ENCODE measurements around the gene TTC39A. TPM values are rescaled to one million over a fixed set of nuclear protein-coding genes. Genes with fewer than 3 reads are reported as not detected.

The TTC39A gene
- total RNA-seq, 1 donor from 2014 or later: 26.0 TPM

GRCh38 chr1:51329443-51330325 lies 678 bp downstream of the TTC39A start:
- H3K36me3 Mint-ChIP-seq (ENCODE audit: insufficient read depth): no peaks in the 10 kb centered on the region
- TF ChIP-seq, protein P1, sequence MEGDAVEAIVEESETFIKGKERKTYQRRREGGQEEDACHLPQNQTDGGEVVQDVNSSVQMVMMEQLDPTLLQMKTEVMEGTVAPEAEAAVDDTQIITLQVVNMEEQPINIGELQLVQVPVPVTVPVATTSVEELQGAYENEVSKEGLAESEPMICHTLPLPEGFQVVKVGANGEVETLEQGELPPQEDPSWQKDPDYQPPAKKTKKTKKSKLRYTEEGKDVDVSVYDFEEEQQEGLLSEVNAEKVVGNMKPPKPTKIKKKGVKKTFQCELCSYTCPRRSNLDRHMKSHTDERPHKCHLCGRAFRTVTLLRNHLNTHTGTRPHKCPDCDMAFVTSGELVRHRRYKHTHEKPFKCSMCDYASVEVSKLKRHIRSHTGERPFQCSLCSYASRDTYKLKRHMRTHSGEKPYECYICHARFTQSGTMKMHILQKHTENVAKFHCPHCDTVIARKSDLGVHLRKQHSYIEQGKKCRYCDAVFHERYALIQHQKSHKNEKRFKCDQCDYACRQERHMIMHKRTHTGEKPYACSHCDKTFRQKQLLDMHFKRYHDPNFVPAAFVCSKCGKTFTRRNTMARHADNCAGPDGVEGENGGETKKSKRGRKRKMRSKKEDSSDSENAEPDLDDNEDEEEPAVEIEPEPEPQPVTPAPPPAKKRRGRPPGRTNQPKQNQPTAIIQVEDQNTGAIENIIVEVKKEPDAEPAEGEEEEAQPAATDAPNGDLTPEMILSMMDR (IDR thresholded peaks at IDR 0.05; ENCODE audit: unreplicated experiment): no peak
- no peaks in the 10 kb centered on the region for H3K9me3 Mint-ChIP-seq (ENCODE audit: low read depth)
- peaks cover 23% of the 10 kb centered on the region for H3K4me1 Mint-ChIP-seq (ENCODE audit: low read depth)
- H3K27ac Mint-ChIP-seq: peak overlapping the region; percentile 78
- H3K27me3 Mint-ChIP-seq: peaks cover 9% of the 10 kb centered on the region
- no peak for DNase-seq (ENCODE audit: low spot score, unreplicated experiment)
- H3K4me3 Mint-ChIP-seq (ENCODE audit: low read depth): peak overlapping the region; percentile 68

GRCh38 chr1:51328926-51329325 lies 1.4 kb downstream of the TTC39A start:
- Mint-ChIP-seq H3K4me3 (ENCODE audit: low read depth) (peak overlapping the region; percentile 68), H3K9me3 (ENCODE audit: low read depth) (no peaks in the 10 kb centered on the region), H3K4me1 (ENCODE audit: low read depth) (peaks cover 23% of the 10 kb centered on the region), H3K27me3 (peaks cover 9% of the 10 kb centered on the region), H3K27ac (peak overlapping the region; percentile 78), H3K36me3 (ENCODE audit: insufficient read depth) (no peaks in the 10 kb centered on the region)
- DNase-seq (ENCODE audit: low spot score, unreplicated experiment): no peak
- TF ChIP-seq, protein P1 (IDR thresholded peaks at IDR 0.05; ENCODE audit: unreplicated experiment): no peak

DNA sequence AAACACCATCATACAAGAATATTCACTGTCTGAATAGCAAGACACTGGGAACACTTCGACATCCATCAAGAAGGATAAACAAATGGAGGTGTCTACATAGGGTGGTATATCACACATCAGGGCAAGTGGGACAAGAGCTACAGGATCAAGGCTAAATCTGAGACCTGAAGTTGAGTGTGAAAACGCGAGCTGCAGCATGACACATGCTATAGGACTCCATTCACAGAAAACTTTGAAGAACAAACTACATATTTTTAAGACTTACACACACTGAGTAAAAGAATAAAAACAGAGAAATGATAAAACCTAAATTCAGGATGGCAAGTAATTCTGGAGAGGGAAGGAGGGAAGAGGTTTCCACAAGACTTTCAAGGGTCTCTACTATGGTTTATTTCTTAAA lies 2.1 kb downstream of the TTC39A start:
- Mint-ChIP-seq H3K27me3 (peaks cover 9% of the 10 kb centered on the region), H3K4me1 (ENCODE audit: low read depth) (peaks cover 23% of the 10 kb centered on the region), H3K27ac (no peak overlapping the region), H3K4me3 (ENCODE audit: low read depth) (no peak overlapping the region), H3K36me3 (ENCODE audit: insufficient read depth) (no peaks in the 10 kb centered on the region), H3K9me3 (ENCODE audit: low read depth) (no peaks in the 10 kb centered on the region)
- no peak for DNase-seq (ENCODE audit: low spot score, unreplicated experiment)
- TF ChIP-seq, protein P1 (IDR thresholded peaks at IDR 0.05; ENCODE audit: unreplicated experiment): no peak

DNA sequence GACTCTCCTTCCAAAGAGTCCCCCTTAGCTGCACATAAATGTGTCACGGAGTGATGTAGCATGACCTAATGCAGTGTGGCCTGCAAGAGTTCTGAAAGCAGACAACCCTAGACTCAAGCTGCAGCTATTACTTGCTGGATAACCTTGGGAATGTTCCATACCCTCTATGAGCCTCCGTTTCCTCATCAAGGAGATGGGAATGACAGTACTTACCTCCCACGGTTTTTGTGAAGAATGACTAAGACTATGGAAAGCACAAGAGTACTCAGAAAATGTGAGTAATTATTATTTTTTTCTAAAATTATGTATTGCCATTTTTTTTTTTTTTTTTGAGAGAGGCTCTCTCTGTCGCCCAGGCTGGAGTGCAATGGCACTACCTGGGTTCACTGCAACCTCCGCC lies 3.0 kb downstream of the TTC39A start:
- Mint-ChIP-seq H3K4me1 (ENCODE audit: low read depth) (peaks cover 23% of the 10 kb centered on the region), H3K4me3 (ENCODE audit: low read depth) (no peak overlapping the region), H3K36me3 (ENCODE audit: insufficient read depth) (no peaks in the 10 kb centered on the region), H3K9me3 (ENCODE audit: low read depth) (no peaks in the 10 kb centered on the region), H3K27ac (no peak overlapping the region), H3K27me3 (peaks cover 9% of the 10 kb centered on the region)
- DNase-seq (ENCODE audit: low spot score, unreplicated experiment): no peak
- TF ChIP-seq, protein P1 (IDR thresholded peaks at IDR 0.05; ENCODE audit: unreplicated experiment): no peak

GRCh38 chr1:51326839-51327238 lies 3.5 kb downstream of the TTC39A start:
- TF ChIP-seq, protein P1 (IDR thresholded peaks at IDR 0.05; ENCODE audit: unreplicated experiment): no peak
- H3K27ac Mint-ChIP-seq: peak overlapping the region; percentile 56
- no peaks in the 10 kb centered on the region for H3K36me3 Mint-ChIP-seq (ENCODE audit: insufficient read depth)
- no peak overlapping the region for H3K4me3 Mint-ChIP-seq (ENCODE audit: low read depth)
- H3K4me1 Mint-ChIP-seq (ENCODE audit: low read depth): peaks cover 25% of the 10 kb centered on the region
- H3K27me3 Mint-ChIP-seq: peaks cover 8% of the 10 kb centered on the region
- H3K9me3 Mint-ChIP-seq (ENCODE audit: low read depth): no peaks in the 10 kb centered on the region
- no peak for DNase-seq (ENCODE audit: low spot score, unreplicated experiment)

All from progenitor cell of endocrine pancreas (in vitro differentiated cells).